Measurements from ENCODE around the gene MICAL2. TPM values are rescaled to one million over a fixed set of nuclear protein-coding genes. Genes with fewer than 3 reads are reported as not detected.

Gene MICAL2
- total RNA-seq, 4 donors from 2014 or later = 24.7 to 53.7 (median 37.0) TPM

- Histone ChIP-seq H3K36me3 (peaks cover 0 to 9% of the 10 kb centered on the region in 2 donors), H3K4me3 (no peak overlapping the region), H3K27me3 (no peaks in the 10 kb centered on the region), H3K9me3 (no peaks in the 10 kb centered on the region), H3K27ac (peak overlapping the region; percentile 12 to 53 (median 31)), H3K4me1 (peaks cover 7 to 15% of the 10 kb centered on the region in 2 donors)
- intact Hi-C loops (cut with DNase I; ENCODE audit: low total_unique reads) (no loop called here), in situ Hi-C loops (cut with MboI; ENCODE audit: low sequenced_read_pairs in 4 of 4) (no loop called here)
- ATAC-seq (peak in 1 of 2 donors; percentile 36), DNase-seq (no peak)
- TF ChIP-seq POLR2A (IDR thresholded peaks at IDR 0.05) = no peak
- TF ChIP-seq, protein P1, sequence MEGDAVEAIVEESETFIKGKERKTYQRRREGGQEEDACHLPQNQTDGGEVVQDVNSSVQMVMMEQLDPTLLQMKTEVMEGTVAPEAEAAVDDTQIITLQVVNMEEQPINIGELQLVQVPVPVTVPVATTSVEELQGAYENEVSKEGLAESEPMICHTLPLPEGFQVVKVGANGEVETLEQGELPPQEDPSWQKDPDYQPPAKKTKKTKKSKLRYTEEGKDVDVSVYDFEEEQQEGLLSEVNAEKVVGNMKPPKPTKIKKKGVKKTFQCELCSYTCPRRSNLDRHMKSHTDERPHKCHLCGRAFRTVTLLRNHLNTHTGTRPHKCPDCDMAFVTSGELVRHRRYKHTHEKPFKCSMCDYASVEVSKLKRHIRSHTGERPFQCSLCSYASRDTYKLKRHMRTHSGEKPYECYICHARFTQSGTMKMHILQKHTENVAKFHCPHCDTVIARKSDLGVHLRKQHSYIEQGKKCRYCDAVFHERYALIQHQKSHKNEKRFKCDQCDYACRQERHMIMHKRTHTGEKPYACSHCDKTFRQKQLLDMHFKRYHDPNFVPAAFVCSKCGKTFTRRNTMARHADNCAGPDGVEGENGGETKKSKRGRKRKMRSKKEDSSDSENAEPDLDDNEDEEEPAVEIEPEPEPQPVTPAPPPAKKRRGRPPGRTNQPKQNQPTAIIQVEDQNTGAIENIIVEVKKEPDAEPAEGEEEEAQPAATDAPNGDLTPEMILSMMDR (IDR thresholded peaks at IDR 0.05 in 4 of 5, conservative IDR thresholded peaks at IDR 0.05 in 1 of 5) = no peak
These were observed 90.0 kb downstream of the MICAL2 start for GRCh38 chr11:12200279-12200990.

DNA sequence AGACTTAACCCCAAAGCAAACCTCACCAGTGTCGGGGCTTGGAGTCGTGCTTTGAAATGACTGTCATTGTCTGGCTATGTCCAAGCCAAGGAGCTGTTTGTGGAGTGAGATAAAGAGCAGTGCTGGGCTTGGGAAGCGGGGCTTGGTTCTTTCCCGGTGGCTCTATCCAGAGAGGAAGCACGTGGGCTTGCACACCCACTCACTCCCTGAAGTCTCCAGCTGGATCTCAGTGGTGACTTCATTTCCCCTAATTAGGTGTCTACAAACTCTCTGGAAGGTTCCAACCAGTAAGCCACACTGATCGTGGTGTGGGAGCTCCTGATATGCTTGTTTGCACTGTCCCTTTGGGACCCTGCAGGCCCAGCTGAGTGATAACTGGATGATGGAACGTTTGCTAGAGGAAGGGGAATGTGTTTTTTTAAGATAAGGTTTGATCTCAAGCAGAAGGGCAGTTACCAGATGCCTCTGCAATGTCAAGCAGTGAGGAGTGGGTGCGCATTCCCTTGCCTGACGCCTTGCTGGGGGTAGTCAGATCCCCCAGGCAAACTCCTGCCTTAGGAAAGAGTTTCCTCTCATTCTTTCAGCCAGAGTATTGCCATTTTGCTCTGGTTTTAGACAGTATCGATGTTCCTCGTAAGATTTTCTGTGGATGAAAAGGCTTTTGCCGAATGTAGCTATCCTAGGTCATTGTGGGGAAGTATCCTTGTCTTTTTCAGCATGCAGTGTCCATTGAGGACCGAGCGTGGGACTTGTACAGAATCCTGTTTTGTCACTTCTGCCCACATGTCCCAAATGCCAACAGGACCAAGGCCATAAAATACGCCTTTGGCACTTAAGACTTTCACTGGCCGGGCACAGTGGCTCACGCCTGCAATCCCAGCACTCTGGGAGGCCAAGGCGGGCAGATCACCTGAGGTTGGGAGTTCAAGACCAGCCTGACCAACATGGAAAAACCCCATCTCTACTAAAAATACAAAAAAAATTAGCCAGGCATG is 90.9 kb downstream of the MICAL2 start:
- in situ Hi-C loops (cut with MboI; ENCODE audit: low sequenced_read_pairs in 4 of 4) (no loop called here), intact Hi-C loops (cut with DNase I; ENCODE audit: low total_unique reads) (no loop called here)
- DNase-seq = no peak
- peaks cover 0 to 9% of the 10 kb centered on the region in 2 donors for H3K36me3 ChIP-seq
- ATAC-seq = peak in 1 of 2 donors; percentile 33
- TF ChIP-seq, protein P1 (IDR thresholded peaks at IDR 0.05 in 4 of 5, conservative IDR thresholded peaks at IDR 0.05 in 1 of 5) = no peak
- TF ChIP-seq POLR2A (IDR thresholded peaks at IDR 0.05) = no peak
- H3K27me3 ChIP-seq = no peaks in the 10 kb centered on the region
- no peaks in the 10 kb centered on the region for H3K9me3 ChIP-seq
- H3K4me3 ChIP-seq = no peak overlapping the region
- H3K4me1 ChIP-seq = peaks cover 7 to 15% of the 10 kb centered on the region in 2 donors
- peak overlapping the region; percentile 12 to 53 (median 31) for H3K27ac ChIP-seq

DNA sequence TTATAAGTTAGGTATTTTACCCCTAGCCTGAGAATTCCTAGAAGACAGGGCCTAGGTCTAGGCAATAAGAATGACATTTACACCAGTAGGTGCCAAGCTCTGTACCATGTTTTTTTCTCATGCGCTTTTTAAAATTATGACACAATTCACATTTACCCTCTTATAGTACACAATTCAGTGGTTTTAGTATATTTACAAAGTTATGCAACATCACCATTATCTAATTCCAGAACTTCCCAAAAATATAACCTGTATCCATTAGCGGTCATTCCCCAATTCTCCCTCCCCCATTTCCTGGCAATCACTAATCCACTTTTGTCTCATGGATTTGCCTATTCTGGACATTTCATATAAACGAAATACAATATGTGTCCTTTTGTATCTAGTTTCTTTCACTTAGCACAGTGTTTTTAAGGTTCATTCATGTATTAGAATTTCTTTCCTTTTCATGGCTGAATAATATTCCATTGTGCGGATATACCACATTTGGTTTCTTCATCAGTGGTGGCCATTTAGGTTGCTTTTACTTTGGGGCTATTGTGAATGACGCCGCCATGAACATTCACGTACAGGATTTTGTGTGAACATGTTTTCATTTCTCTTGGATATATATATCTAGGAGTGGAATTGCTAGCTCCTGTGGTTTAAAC is 92.4 kb downstream of the MICAL2 start:
- TF ChIP-seq, protein P1 (IDR thresholded peaks at IDR 0.05 in 4 of 5, conservative IDR thresholded peaks at IDR 0.05 in 1 of 5) = no peak
- TF ChIP-seq POLR2A (IDR thresholded peaks at IDR 0.05) = no peak
- intact Hi-C loops (cut with DNase I; ENCODE audit: low total_unique reads) (no loop called here), in situ Hi-C loops (cut with MboI; ENCODE audit: low sequenced_read_pairs in 4 of 4) (no loop called here)
- H3K4me3 ChIP-seq = no peak overlapping the region
- DNase-seq = no peak
- H3K27ac ChIP-seq = no peak overlapping the region
- no peak for ATAC-seq
- H3K9me3 ChIP-seq = no peaks in the 10 kb centered on the region
- no peaks in the 10 kb centered on the region for H3K27me3 ChIP-seq
- peaks cover 0 to 9% of the 10 kb centered on the region in 2 donors for H3K36me3 ChIP-seq
- peaks cover 7 to 15% of the 10 kb centered on the region in 2 donors for H3K4me1 ChIP-seq

DNA sequence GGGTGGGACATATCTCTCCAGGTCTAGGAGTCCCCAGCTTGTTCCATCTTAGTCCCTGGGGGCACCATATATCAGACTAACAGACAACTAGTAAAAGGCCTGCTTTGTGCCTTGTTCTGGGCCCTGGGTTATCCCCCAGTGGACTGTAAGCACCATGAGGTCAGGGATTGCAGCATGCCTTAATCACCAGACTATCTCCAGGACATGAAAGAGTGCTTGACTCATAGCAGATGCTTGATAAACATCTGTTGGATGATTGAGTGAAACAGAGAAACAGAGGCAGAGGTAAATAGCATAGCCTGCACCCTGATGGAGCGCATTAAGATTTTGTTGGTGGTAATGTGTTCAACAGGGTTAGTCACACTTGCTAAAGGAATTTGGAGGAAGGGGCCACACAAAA is 94.1 kb downstream of the MICAL2 start:
- no peak for DNase-seq
- no peak overlapping the region for H3K27ac ChIP-seq
- no peaks in the 10 kb centered on the region for H3K9me3 ChIP-seq
- intact Hi-C loops (cut with DNase I; ENCODE audit: low total_unique reads) = no loop called here
- no peaks in the 10 kb centered on the region for H3K27me3 ChIP-seq
- ATAC-seq = no peak
- no peak for TF ChIP-seq POLR2A (IDR thresholded peaks at IDR 0.05)
- TF ChIP-seq, protein P1 (IDR thresholded peaks at IDR 0.05 in 4 of 5, conservative IDR thresholded peaks at IDR 0.05 in 1 of 5) = no peak
- no peak overlapping the region for H3K4me3 ChIP-seq
- in situ Hi-C loops (cut with MboI; ENCODE audit: low sequenced_read_pairs in 4 of 4) = no loop called here
- H3K36me3 ChIP-seq = peaks cover 0 to 22% of the 10 kb centered on the region in 2 donors
- peaks cover 7 to 15% of the 10 kb centered on the region in 2 donors for H3K4me1 ChIP-seq

All from gastrocnemius medialis (tissue), 4 donors.